ENCODE measurements around the gene ASCC1. TPM values are rescaled to one million over a fixed set of nuclear protein-coding genes. Genes with fewer than 3 reads are reported as not detected.

Gene ASCC1
- polyA plus RNA-seq, 1 donor (not counting 4 experiments of a cell fraction or from before 2014, with no cell fraction given), result 32.9 TPM

DNA sequence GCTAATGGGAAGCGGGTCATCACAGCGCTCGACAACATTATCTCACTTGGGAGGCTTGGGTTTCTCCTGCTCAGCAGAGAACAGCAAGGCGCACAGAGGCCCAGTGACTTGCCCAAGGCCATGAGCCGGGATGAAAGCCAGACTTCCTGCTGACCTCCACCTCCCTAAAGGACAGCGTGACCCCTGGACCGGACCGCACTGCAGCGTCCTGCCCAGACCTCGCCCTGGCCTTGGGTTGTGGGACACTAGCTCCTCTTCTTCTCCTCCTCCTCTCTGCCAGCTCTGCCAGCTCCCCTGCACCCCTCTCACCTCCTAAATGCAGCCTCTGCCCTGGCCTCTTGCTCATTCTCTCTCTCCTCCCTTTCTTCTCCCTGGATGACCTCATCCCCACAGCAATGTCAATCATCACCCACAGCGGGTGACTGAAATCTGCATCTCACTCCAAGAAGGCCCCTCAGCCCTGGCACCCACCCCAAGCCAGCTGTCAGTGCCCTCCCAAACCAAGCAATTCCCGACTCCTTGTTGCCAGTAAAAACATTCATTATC, 147.1 kb downstream of the ASCC1 start:
- dilution Hi-C loops (cut with MboI; ENCODE audit: extremely low pct_ligation_motif_present, low sequenced_read_pairs), result no loop called here
- Histone ChIP-seq H3K9me1 (ENCODE audit: control insufficient read depth, extremely low read depth, insufficient read depth, low read length) (no peaks in the 10 kb centered on the region), H3K27ac (ENCODE audit: control insufficient read depth, insufficient read depth, low read length) (no peak overlapping the region), H4K20me1 (ENCODE audit: control insufficient read depth, extremely low read depth, insufficient read depth, low read length) (no peaks in the 10 kb centered on the region), H3K4me3 (ENCODE audit: control insufficient read depth in 2 of 3, extremely low read depth in 1 of 3, insufficient read depth in 2 of 3, low read depth in 1 of 3, low read length in 3 of 3) (no peak overlapping the region), H2AFZ (ENCODE audit: control insufficient read depth, low read length) (no peak overlapping the region), H3K79me2 (ENCODE audit: control insufficient read depth, insufficient read depth, low read length) (no peaks in the 10 kb centered on the region), H3K4me1 (ENCODE audit: control insufficient read depth, extremely low read depth, insufficient read depth, low read length) (peaks cover under 1% of the 10 kb centered on the region), H3K4me2 (ENCODE audit: control insufficient read depth, extremely low read depth, insufficient read depth, low read depth, low read length) (no peak overlapping the region), H3K27me3 (ENCODE audit: control insufficient read depth, extremely low read depth, insufficient read depth, low read length) (no peaks in the 10 kb centered on the region), H3K9me3 (ENCODE audit: control insufficient read depth, low read depth, low read length) (no peaks in the 10 kb centered on the region), H3K36me3 (ENCODE audit: control insufficient read depth in 2 of 2, extremely low read depth in 1 of 2, insufficient read depth in 2 of 2, low read length in 2 of 2) (no peaks in the 10 kb centered on the region), H3K9ac (ENCODE audit: control insufficient read depth, extremely low read depth, insufficient read depth, low read length) (no peak overlapping the region)
- FAIRE-seq (no peak), DNase-seq (ENCODE audit: low read depth, low spot score) (no peak)
- no peak for TF ChIP-seq CTCF (optimal IDR thresholded peaks at IDR 0.05 in 1 of 3, IDR thresholded peaks at IDR 0.05 in 1 of 3, conservative IDR thresholded peaks at IDR 0.05 in 1 of 3; ENCODE audit: extremely low read depth in 1 of 3, insufficient read depth in 2 of 3, low read length in 3 of 3)
- TF ChIP-seq EZH2 (IDR thresholded peaks at IDR 0.05; ENCODE audit: low read length), result no peak

- DNase-seq (ENCODE audit: low read depth, low spot score) (no peak), FAIRE-seq (no peak)
- no peak overlapping the region for H3K9ac ChIP-seq (ENCODE audit: control insufficient read depth, extremely low read depth, insufficient read depth, low read length)
- no peaks in the 10 kb centered on the region for H3K79me2 ChIP-seq (ENCODE audit: control insufficient read depth, insufficient read depth, low read length)
- H3K4me1 ChIP-seq (ENCODE audit: control insufficient read depth, extremely low read depth, insufficient read depth, low read length), result peaks cover 6% of the 10 kb centered on the region
- dilution Hi-C loops (cut with MboI; ENCODE audit: extremely low pct_ligation_motif_present, low sequenced_read_pairs), result no loop called here
- H3K36me3 ChIP-seq (ENCODE audit: control insufficient read depth in 2 of 2, extremely low read depth in 1 of 2, insufficient read depth in 2 of 2, low read length in 2 of 2), result no peaks in the 10 kb centered on the region
- H3K4me2 ChIP-seq (ENCODE audit: control insufficient read depth, extremely low read depth, insufficient read depth, low read depth, low read length), result no peak overlapping the region
- no peak overlapping the region for H2AFZ ChIP-seq (ENCODE audit: control insufficient read depth, low read length)
- no peak overlapping the region for H3K27ac ChIP-seq (ENCODE audit: control insufficient read depth, insufficient read depth, low read length)
- H4K20me1 ChIP-seq (ENCODE audit: control insufficient read depth, extremely low read depth, insufficient read depth, low read length), result no peaks in the 10 kb centered on the region
- H3K27me3 ChIP-seq (ENCODE audit: control insufficient read depth, extremely low read depth, insufficient read depth, low read length), result no peaks in the 10 kb centered on the region
- H3K4me3 ChIP-seq (ENCODE audit: control insufficient read depth in 2 of 3, extremely low read depth in 1 of 3, insufficient read depth in 2 of 3, low read depth in 1 of 3, low read length in 3 of 3), result no peak overlapping the region
- no peaks in the 10 kb centered on the region for H3K9me3 ChIP-seq (ENCODE audit: control insufficient read depth, low read depth, low read length)
- no peak for TF ChIP-seq CTCF (optimal IDR thresholded peaks at IDR 0.05 in 1 of 3, IDR thresholded peaks at IDR 0.05 in 1 of 3, conservative IDR thresholded peaks at IDR 0.05 in 1 of 3; ENCODE audit: extremely low read depth in 1 of 3, insufficient read depth in 2 of 3, low read length in 3 of 3)
- no peak for TF ChIP-seq EZH2 (IDR thresholded peaks at IDR 0.05; ENCODE audit: low read length)
- H3K9me1 ChIP-seq (ENCODE audit: control insufficient read depth, extremely low read depth, insufficient read depth, low read length), result no peaks in the 10 kb centered on the region
Observed at GRCh38 chr10:72068126-72068765, 147.8 kb downstream of the ASCC1 start.

Data from keratinocyte (primary cell).